GM12864 (cell line): ENCODE results near the gene ZYG11B.
"Not testable (repeated sequence)": the region's sequence is repeated elsewhere in the genome, so short reads cannot be mapped to it uniquely, and the experiment has no call there.

Source experiments
- DNase-seq: peaks from one replicate; pipeline ENCODE4 v3.0.0-alpha.2; 2011; ENCODE audit warnings: low read depth
- H3K4me3 ChIP-seq: 2 replicates; pipeline ENCODE4 v1.5.1; 2011; ENCODE audit warnings: mild to moderate bottlenecking, low read depth, low read length, control low read depth
- CTCF ChIP-seq: IDR thresholded peaks from 2 replicates; pipeline ENCODE4 v1.5.1; 2011; ENCODE audit warnings: low read depth, mild to moderate bottlenecking, moderate library complexity, low read length, control low read depth, inconsistent platforms; ENCODE audit errors: missing control alignments

Gene ZYG11B

DNA sequence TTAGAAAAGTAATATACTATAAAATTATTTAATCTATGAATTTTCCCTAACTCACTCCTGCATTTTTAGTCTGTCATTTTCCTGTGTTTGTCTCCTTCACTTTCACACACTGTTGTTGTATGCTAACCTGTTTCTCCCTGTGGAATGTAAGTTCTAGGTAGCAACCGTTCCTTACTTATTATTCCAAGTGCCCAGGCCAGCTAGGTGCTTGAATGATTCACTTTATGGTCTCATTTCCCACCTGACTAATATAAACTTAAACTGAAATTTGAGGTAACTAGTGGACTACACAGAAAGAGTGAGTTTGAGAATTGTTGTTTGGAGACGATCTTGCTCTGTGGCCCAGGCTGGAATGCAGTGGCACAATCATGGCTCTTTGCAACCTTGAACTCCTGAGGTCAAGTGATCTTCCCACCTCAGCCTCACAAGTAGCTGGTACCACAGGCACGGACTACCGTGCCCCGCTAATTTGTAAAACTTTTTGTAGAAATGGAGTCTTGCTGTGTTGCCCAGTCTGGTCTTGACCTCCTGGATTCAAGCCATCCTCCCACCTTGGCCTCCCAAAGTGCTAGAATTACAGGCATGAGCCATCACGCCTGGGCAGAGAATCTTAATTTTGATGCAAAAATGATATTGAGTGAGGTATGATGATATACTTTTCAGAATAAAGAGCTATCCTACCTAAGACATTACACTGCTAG lies 1.9 kb downstream of the ZYG11B start:
- H3K4me3 ChIP-seq, result no peak overlapping the region
- TF ChIP-seq CTCF, result no peak
- DNase-seq, result no peak

- H3K4me3 ChIP-seq, result no peak overlapping the region
- no peak for DNase-seq
- TF ChIP-seq CTCF, result no peak
These were observed 7.1 kb downstream of the ZYG11B start for GRCh38 chr1:52733368-52733767.

GRCh38 chr1:52735371-52735770 lies 9.1 kb downstream of the ZYG11B start:
- not testable (repeated sequence) for DNase-seq, H3K4me3 ChIP-seq

DNA sequence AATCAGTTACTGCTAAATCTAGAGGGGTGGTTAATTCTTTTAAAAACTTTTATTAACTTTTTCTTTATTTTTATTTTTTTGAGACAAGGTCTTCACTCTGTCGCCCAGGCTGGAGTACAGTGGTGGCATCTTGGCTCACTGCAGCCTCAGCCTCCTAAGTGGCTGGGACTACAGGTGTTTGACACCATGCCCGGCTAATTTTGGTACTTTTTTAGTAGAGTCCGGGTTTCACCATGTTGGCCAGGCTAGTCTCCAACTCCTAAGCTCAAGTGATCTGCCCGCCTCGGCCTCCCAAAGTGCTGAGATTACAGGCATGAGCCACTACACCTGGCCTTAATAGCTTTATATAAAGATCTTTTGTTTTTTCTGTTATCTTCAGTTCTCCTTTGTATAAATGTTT lies 11.9 kb downstream of the ZYG11B start:
- no peak overlapping the region for H3K4me3 ChIP-seq
- no peak for DNase-seq

DNA sequence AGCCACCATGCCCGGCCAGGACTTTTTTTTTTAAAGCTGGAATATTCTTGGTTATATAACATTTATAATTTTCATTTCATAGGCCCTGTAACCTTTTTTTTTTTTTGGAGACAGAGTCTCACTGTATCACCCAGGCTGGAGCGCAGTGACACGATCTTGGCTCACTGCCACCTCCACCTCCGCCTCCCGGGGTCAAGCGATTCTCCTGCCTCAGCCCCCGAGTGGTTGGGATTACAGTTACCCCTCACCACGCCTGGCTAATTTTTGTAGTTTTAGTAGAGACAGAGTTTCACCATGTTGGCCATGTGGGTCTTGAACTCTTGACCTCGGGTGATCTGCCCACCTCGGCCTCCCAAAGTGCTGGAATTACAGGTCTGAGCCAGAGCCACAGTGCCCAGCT lies 12.6 kb downstream of the ZYG11B start:
- no peak overlapping the region for H3K4me3 ChIP-seq
- no peak for TF ChIP-seq CTCF
- DNase-seq, result no peak

More for the DNA sequence above, 11.9 kb downstream of the ZYG11B start:
- TF ChIP-seq CTCF, result no peak

DNA sequence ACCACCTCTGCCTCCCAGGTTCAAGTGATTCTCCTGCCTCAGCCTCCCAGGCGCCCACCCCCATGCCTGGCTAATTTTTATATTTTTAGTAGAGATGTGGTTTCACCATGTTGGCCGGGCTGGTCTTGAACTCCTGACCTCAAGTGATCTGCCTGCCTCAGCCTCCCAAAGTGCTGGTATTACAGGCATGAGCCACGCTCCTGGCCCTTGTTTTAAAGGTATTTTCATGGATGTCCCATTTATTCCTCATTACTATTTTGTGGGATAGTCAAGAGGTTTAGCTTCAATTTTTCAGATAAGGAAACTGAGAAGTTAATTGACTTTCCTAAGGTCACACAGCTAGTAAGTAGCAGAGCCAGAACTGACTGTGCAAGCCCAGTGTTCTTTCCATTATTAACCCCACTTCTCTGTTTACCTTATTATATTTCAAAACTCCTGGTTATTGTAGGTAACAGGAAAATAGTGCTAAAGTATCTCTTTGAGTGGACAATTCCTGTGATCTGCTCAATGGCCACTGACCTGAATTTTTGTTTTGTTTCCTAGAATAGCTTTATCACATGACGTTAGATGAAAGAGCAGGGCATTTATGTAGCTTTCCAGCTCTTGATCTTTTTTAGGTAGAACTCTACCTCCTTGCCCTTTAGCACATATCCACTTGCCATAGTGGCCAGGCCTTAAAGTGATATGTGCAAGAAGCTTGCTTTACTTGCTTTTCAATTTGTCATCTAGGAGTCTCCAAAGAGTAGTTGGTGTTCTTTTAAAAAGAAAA lies 13.6 kb downstream of the ZYG11B start:
- no peak for DNase-seq
- no peak for TF ChIP-seq CTCF
- H3K4me3 ChIP-seq, result no peak overlapping the region

- H3K4me3 ChIP-seq, result no peak overlapping the region
- no peak for DNase-seq
- no peak for TF ChIP-seq CTCF
These were observed 15.0 kb downstream of the ZYG11B start for GRCh38 chr1:52741259-52741658.
